ENCODE measurements around the gene HSDL2.

- no peak for TF ChIP-seq POLR2A (IDR thresholded peaks at IDR 0.05; ENCODE audit: low read length)
- no peak for TF ChIP-seq GATA1 (IDR thresholded peaks at IDR 0.05; ENCODE audit: low read depth, low read length)
Measured at GRCh38 chr9:112396872-112397271, 17.0 kb downstream of the HSDL2 start.
